HCT116 (cell line): ENCODE data around the gene KCNMB2. TPM values are rescaled to one million over a fixed set of nuclear protein-coding genes. Genes with fewer than 3 reads are reported as not detected.

Source experiments
- ATAC-seq: fragments of 200-7000 bp; cut with Tn5 transposase; 2 replicates; pipeline ENCODE4 v1.9.1; 2020; ENCODE audit warnings: mild to moderate bottlenecking, moderate library complexity
- BruUV-seq: library from RNA; stranded (reverse); fragments of 400-500 nt; replicated peaks from 2 replicates; lab custom pipeline; 2021; lab: Mats Ljungman, UMichigan
- CTCF ChIA-PET: fragments of 300-600 bp; sonication (Branson Sonifier 250); formaldehyde crosslinking; loops from one replicate; lab custom pipeline; 2021; ENCODE audit warnings: antibody characterized with exemption; lab: Charles Lee
- POLR2A ChIA-PET: fragments of 300-600, 350-600 bp; sonication (Branson Sonifier 250); formaldehyde crosslinking; loops from one replicate; lab custom pipeline; 2021; ENCODE audit warnings: antibody characterized with exemption; lab: Charles Lee
- RAD21 ChIA-PET, 2 experiments: fragments of 300-600 bp; sonication (Branson Sonifier 250); formaldehyde crosslinking; loops; one replicate each; lab custom pipeline; 2023; ENCODE audit warnings: low total read pairs in 2 of 2; ENCODE audit not compliant: uncharacterized antibody in 2 of 2, unreplicated experiment in 2 of 2, low non-redundant PET in 1 of 2; lab: Charles Lee
- DNase-seq: peaks from one replicate; pipeline ENCODE4 v3.0.0-alpha.2; 2010; ENCODE audit warnings: low read depth, low spot score
- H2AFZ ChIP-seq: fragments of 200-600 bp; shearing (Covaris generic), sonication (generic); 2 replicates; pipeline ENCODE4 v1.6.1; 2017; ENCODE audit warnings: low read depth, mixed run types, mixed read lengths, antibody characterized with exemption, low read length; ENCODE audit not compliant: poor library complexity, severe bottlenecking
- H3K27ac ChIP-seq: 2 replicates; pipeline ENCODE4 v1.5.1; 2012; ENCODE audit warnings: low read depth, low read length
- H3K27me3 ChIP-seq: fragments of 200-600 bp; sonication (generic); 2 replicates; pipeline ENCODE4 v1.6.1; 2016; ENCODE audit warnings: mixed run types, low read length, mixed read lengths; ENCODE audit not compliant: insufficient read depth
- H3K36me3 ChIP-seq, 2 experiments: fragments of 200-500 bp in 1 of 2; fragments of 200-600 bp in 1 of 2; sonication (Bioruptor generic) in 1 of 2; sonication (generic) in 1 of 2; 2 replicates each; pipeline versions ENCODE4 v1.5.1 to v1.6.1; 2014 to 2016; ENCODE audit warnings: low read length in 2 of 2, inconsistent platforms in 1 of 2, mixed read lengths in 1 of 2, mixed run types in 1 of 2; ENCODE audit not compliant: insufficient read depth in 2 of 2, control insufficient read depth in 1 of 2
- H3K4me1 ChIP-seq, 2 experiments: fragments of 200-600 bp in 1 of 2; sonication (generic) in 1 of 2; 2 replicates each; pipeline versions ENCODE4 v1.5.1 to v1.6.1; 2012 to 2017; ENCODE audit warnings: low read length in 2 of 2, inconsistent platforms in 1 of 2, mild to moderate bottlenecking in 1 of 2, mixed read lengths in 1 of 2, mixed run types in 1 of 2, moderate library complexity in 1 of 2; ENCODE audit not compliant: insufficient read depth in 2 of 2, control insufficient read depth in 1 of 2
- H3K4me2 ChIP-seq: fragments of 200-600 bp; sonication (generic); 2 replicates; pipeline ENCODE4 v1.6.1; 2017; ENCODE audit warnings: mixed run types, low read length, mixed read lengths
- H3K4me3 ChIP-seq, 2 experiments: fragments of 200-600 bp in 1 of 2; sonication (generic) in 1 of 2; replicated peaks in 1 of 2; 2 replicates each; pipeline ENCODE4 v1.5.1; 2011 to 2016; ENCODE audit warnings: low read length in 2 of 2, control low read depth in 1 of 2, low read depth in 1 of 2, mild to moderate bottlenecking in 1 of 2, mixed read lengths in 1 of 2, mixed run types in 1 of 2
- H3K79me2 ChIP-seq: fragments of 200-600 bp; sonication (generic); 2 replicates; pipeline ENCODE4 v1.6.1; 2017; ENCODE audit warnings: mild to moderate bottlenecking, mixed run types, low read length, moderate library complexity, mixed read lengths; ENCODE audit not compliant: insufficient read depth
- H3K9ac ChIP-seq: fragments of 200-600 bp; sonication (generic); 2 replicates; pipeline ENCODE4 v1.6.1; 2016; ENCODE audit warnings: low read length, mixed read lengths
- H3K9me2 ChIP-seq: fragments of 200-600 bp; sonication (generic), shearing (Covaris generic); 2 replicates; pipeline ENCODE4 v1.6.1; 2017; ENCODE audit warnings: mixed run types, mild to moderate bottlenecking, moderate library complexity; ENCODE audit not compliant: insufficient read depth
- H3K9me3 ChIP-seq, 2 experiments: fragments of 200-500 bp in 1 of 2; fragments of 200-600 bp in 1 of 2; sonication (Bioruptor generic) in 1 of 2; sonication (generic) in 1 of 2; 2 replicates each; pipeline ENCODE4 v1.6.1; 2014 to 2017; ENCODE audit warnings: low read length in 2 of 2, mixed read lengths in 2 of 2, inconsistent platforms in 1 of 2, low read depth in 1 of 2, mild to moderate bottlenecking in 1 of 2, mixed run types in 1 of 2, moderate library complexity in 1 of 2; ENCODE audit not compliant: control insufficient read depth in 1 of 2, insufficient read depth in 1 of 2
- H4K20me1 ChIP-seq: fragments of 200-600 bp; sonication (generic), shearing (Covaris generic); 2 replicates; pipeline ENCODE4 v1.6.1; 2017; ENCODE audit warnings: mixed run types, mild to moderate bottlenecking, moderate library complexity; ENCODE audit not compliant: insufficient read depth
- CBX3 ChIP-seq: IDR thresholded peaks from 2 replicates; pipeline ENCODE4 v1.6.1; 2012; ENCODE audit warnings: low read depth
- CEBPB ChIP-seq: IDR thresholded peaks from 2 replicates; pipeline ENCODE4 v1.6.1; 2012; ENCODE audit warnings: low read depth
- EGR1 ChIP-seq: IDR thresholded peaks from 2 replicates; pipeline ENCODE4 v1.6.1; 2012; ENCODE audit warnings: low read depth
- ELF1 ChIP-seq: IDR thresholded peaks from 2 replicates; pipeline ENCODE4 v1.6.1; 2012; ENCODE audit warnings: low read depth, borderline replicate concordance
- EZH2 ChIP-seq: fragments of 200-600 bp; sonication (generic); IDR thresholded peaks from 2 replicates; pipeline ENCODE4 v1.6.1; 2017; ENCODE audit warnings: antibody characterized with exemption, mixed run types
- EZH2phosphoT487 ChIP-seq: fragments of 200-600 bp; IDR thresholded peaks from 2 replicates; pipeline ENCODE4 v1.6.1; 2018; ENCODE audit warnings: antibody characterized with exemption, borderline replicate concordance
- FOSL1 ChIP-seq: IDR thresholded peaks from 2 replicates; pipeline ENCODE4 v1.6.1; 2012; ENCODE audit warnings: low read depth
- JUND ChIP-seq: IDR thresholded peaks from 2 replicates; pipeline ENCODE4 v1.6.1; 2012
- POLR2AphosphoS5 ChIP-seq: IDR thresholded peaks from 2 replicates; pipeline ENCODE4 v1.6.1; 2011; ENCODE audit warnings: mild to moderate bottlenecking, low read depth, low read length, moderate library complexity
- SIN3A ChIP-seq: IDR thresholded peaks from 2 replicates; pipeline ENCODE4 v1.6.1; 2012; ENCODE audit warnings: low read depth
- SRF ChIP-seq: IDR thresholded peaks from 2 replicates; pipeline ENCODE4 v1.6.1; 2012; ENCODE audit warnings: low read depth
- YY1 ChIP-seq: IDR thresholded peaks from 2 replicates; pipeline ENCODE4 v1.6.1; 2011; ENCODE audit warnings: low read length, low read depth, moderate library complexity, mild to moderate bottlenecking; ENCODE audit not compliant: insufficient replicate concordance; ENCODE audit errors: extremely low read depth
- ZFX ChIP-seq: fragments of 450-650 bp; IDR thresholded peaks from 2 replicates; pipeline ENCODE4 v1.6.1; 2017
- ZNF274 ChIP-seq: fragments of 200-500 bp; sonication (Bioruptor generic); IDR thresholded peaks from 2 replicates; pipeline ENCODE4 v1.6.1; 2014; ENCODE audit warnings: mild to moderate bottlenecking, low read depth, low read length, inconsistent platforms
- intact Hi-C: fragments of 100-400 bp; cut with micrococcal nuclease; formaldehyde crosslinking; loops from 2 replicates; pipeline ENCODE4 v1.10.0; 2022
- total RNA-seq: library from RNA; stranded (reverse); gene quantifications from one replicate; pipeline ENCODE4 v1.2.1, GENCODE V29; 2021; ENCODE audit not compliant: unreplicated experiment
- TF ChIP-seq, protein P1 (sequence below): IDR thresholded peaks from 2 replicates; pipeline ENCODE4 v1.6.1; 2012
- TF ChIP-seq, protein P2 (sequence below), 3 experiments: fragments of 200-600 bp in 1 of 3; sonication (generic) in 1 of 3; IDR thresholded peaks in 2 of 3; conservative IDR thresholded peaks in 1 of 3; 2 replicates each; pipeline ENCODE4 v1.5.1; 2012 to 2017; ENCODE audit warnings: low read depth in 2 of 3, low read length in 2 of 3, antibody characterized with exemption in 1 of 3, borderline replicate concordance in 1 of 3, control low read depth in 1 of 3, mild to moderate bottlenecking in 1 of 3, mixed read lengths in 1 of 3, mixed run types in 1 of 3, moderate library complexity in 1 of 3; ENCODE audit not compliant: insufficient read depth in 1 of 3
- TF ChIP-seq, protein P3 (sequence below): IDR thresholded peaks from 2 replicates; pipeline ENCODE4 v1.6.1; 2012
- TF ChIP-seq, protein P4 (sequence below): IDR thresholded peaks from 2 replicates; pipeline ENCODE4 v1.6.1; 2011; ENCODE audit warnings: mild to moderate bottlenecking, low read length, moderate library complexity; ENCODE audit not compliant: insufficient replicate concordance; ENCODE audit errors: extremely low read depth

KCNMB2 gene
- total RNA-seq, 1 experiment from 2014 or later: not detected

DNA sequence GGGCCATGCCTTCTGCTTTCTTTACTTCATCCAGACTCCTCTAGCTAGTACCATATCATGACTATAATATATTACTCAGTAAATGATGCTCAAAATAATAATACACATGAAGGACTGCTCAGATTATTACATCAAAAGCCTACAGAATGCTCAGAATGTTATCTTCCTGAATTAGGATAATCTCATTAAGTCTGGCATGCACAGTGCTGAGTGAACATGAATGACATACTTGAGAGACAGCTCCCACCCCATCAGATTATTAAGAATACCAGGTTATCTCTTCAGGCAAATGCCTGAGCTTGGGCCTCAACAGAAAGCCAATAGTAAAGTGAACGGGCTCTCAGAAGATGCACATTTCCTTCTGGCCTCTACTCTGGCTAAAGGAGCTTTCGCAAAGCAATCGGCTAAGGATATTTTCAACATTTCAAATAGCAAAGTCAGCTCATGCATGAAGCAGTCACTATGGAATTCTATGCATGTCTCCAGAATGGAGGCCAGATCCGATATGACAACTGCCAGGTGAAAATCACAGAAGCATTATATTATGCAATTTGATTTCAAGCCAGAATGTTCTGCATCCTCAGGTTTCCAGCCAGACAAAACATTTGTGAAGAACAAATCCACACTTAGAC lies 122.6 kb downstream of the KCNMB2 start:
- ChIA-PET POLR2A (no interaction called here), CTCF (no interaction called here), RAD21 (no interaction called here)
- DNase-seq (no peak), ATAC-seq (no peak)
- TF ChIP-seq, protein P1, sequence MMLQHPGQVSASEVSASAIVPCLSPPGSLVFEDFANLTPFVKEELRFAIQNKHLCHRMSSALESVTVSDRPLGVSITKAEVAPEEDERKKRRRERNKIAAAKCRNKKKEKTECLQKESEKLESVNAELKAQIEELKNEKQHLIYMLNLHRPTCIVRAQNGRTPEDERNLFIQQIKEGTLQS: no peak
- TF ChIP-seq YY1 (no peak), POLR2AphosphoS5 (no peak), ELF1 (no peak), CEBPB (no peak), EGR1 (no peak), SRF (no peak), FOSL1 (no peak), ZFX (no peak), SIN3A (no peak), JUND (no peak), CBX3 (no peak), EZH2 (no peak), ZNF274 (no peak), EZH2phosphoT487 (no peak)
- TF ChIP-seq, protein P2, sequence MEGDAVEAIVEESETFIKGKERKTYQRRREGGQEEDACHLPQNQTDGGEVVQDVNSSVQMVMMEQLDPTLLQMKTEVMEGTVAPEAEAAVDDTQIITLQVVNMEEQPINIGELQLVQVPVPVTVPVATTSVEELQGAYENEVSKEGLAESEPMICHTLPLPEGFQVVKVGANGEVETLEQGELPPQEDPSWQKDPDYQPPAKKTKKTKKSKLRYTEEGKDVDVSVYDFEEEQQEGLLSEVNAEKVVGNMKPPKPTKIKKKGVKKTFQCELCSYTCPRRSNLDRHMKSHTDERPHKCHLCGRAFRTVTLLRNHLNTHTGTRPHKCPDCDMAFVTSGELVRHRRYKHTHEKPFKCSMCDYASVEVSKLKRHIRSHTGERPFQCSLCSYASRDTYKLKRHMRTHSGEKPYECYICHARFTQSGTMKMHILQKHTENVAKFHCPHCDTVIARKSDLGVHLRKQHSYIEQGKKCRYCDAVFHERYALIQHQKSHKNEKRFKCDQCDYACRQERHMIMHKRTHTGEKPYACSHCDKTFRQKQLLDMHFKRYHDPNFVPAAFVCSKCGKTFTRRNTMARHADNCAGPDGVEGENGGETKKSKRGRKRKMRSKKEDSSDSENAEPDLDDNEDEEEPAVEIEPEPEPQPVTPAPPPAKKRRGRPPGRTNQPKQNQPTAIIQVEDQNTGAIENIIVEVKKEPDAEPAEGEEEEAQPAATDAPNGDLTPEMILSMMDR (IDR thresholded peaks at IDR 0.05 in 2 of 3, conservative IDR thresholded peaks at IDR 0.05 in 1 of 3; ENCODE audit: borderline replicate concordance in 1 of 3, insufficient read depth in 1 of 3, low read depth in 2 of 3, low read length in 2 of 3): no peak
- TF ChIP-seq, protein P3, sequence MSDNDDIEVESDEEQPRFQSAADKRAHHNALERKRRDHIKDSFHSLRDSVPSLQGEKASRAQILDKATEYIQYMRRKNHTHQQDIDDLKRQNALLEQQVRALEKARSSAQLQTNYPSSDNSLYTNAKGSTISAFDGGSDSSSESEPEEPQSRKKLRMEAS: no peak
- TF ChIP-seq, protein P4, sequence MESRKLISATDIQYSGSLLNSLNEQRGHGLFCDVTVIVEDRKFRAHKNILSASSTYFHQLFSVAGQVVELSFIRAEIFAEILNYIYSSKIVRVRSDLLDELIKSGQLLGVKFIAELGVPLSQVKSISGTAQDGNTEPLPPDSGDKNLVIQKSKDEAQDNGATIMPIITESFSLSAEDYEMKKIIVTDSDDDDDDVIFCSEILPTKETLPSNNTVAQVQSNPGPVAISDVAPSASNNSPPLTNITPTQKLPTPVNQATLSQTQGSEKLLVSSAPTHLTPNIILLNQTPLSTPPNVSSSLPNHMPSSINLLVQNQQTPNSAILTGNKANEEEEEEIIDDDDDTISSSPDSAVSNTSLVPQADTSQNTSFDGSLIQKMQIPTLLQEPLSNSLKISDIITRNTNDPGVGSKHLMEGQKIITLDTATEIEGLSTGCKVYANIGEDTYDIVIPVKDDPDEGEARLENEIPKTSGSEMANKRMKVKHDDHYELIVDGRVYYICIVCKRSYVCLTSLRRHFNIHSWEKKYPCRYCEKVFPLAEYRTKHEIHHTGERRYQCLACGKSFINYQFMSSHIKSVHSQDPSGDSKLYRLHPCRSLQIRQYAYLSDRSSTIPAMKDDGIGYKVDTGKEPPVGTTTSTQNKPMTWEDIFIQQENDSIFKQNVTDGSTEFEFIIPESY: no peak
- intact Hi-C loops: no loop called here
- Histone ChIP-seq H3K4me3 (no peak overlapping the region), H3K9me2 (no peaks in the 10 kb centered on the region), H4K20me1 (no peaks in the 10 kb centered on the region; the same call in 1 of the 2 replicates), H3K9ac (no peak overlapping the region), H3K27ac (no peak overlapping the region), H3K79me2 (no peaks in the 10 kb centered on the region), H3K36me3 (no peaks in the 10 kb centered on the region), H2AFZ (no peak overlapping the region), H3K4me2 (no peak overlapping the region), H3K27me3 (no peaks in the 10 kb centered on the region), H3K4me1 (no peaks in the 10 kb centered on the region), H3K9me3 (no peaks in the 10 kb centered on the region)
- BruUV-seq: no TSS peak
